Activated CD4-positive, CD25-positive, alpha-beta regulatory T cell treated with anti-CD3 and anti-CD28 coated beads, Interleukin-2, amount 50 U/mL, for 24 hours (primary cell): ENCODE measurements around the gene IRF7.

Experiments used
- ATAC-seq, 2 donors: fragments of 150-1000 bp; cut with Tn5 transposase; one replicate each; pipeline ENCODE4 v1.10.0; 2021; ENCODE audit warnings: mild to moderate bottlenecking in 1 of 2, moderate library complexity in 1 of 2

IRF7 gene

DNA sequence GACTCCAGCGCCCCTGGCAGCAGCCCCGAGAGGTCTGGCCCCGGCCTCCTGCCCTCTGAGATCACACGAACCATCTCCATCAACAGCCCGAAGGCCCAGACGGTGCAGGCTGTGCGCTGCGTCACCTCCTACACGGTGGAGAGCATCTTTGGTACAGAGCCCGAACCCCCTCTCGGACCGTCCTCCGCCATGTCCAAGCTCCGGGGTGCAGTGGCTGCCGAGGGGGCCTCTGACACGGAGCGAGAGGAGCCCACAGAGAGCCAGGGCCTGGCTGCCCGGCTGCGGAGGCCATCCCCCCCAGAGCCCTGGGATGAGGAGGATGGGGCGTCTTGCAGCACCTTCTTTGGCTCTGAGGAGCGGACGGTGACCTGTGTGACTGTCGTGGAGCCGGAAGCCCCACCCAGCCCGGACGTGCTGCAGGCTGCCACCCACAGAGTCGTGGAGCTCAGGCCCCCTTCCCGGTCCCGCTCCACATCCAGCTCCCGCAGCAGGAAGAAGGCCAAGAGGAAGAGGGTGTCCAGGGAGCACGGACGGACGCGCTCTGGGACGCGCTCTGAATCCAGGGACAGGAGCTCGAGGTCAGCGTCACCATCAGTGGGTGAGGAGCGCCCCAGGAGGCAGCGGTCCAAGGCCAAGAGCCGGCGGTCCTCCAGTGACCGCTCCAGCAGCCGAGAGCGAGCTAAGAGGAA is 7.6 kb downstream of the IRF7 start:
- no peak for ATAC-seq

DNA sequence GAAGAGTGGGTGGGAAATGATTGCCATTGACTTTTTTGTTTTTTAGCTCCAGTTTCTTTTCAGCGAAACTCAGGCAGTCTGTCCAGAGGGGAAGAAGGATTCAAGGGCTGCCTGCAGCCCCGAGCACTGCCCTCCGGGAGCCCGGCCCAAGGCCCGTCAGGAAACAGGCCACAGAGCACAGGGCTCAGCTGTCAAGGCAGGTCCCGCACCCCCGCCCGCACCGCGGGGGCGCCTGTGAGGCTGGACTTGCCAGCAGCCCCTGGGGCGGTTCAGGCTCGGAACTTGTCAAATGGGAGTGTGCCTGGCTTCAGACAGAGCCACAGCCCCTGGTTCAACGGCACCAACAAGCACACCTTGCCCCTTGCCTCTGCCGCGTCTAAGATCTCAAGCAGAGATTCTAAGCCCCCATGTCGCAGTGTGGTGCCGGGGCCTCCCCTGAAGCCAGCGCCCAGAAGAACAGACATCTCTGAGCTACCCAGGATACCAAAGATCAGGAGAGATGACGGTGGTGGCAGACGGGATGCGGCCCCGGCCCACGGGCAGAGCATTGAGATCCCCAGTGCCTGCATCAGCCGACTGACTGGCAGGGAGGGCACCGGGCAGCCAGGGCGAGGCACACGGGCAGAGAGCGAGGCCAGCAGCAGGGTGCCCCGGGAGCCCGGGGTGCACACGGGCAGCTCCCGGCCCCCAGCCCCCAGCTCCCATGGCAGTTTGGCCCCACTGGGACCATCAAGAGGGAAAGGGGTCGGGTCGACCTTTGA is 8.6 kb downstream of the IRF7 start:
- ATAC-seq, result no peak

DNA sequence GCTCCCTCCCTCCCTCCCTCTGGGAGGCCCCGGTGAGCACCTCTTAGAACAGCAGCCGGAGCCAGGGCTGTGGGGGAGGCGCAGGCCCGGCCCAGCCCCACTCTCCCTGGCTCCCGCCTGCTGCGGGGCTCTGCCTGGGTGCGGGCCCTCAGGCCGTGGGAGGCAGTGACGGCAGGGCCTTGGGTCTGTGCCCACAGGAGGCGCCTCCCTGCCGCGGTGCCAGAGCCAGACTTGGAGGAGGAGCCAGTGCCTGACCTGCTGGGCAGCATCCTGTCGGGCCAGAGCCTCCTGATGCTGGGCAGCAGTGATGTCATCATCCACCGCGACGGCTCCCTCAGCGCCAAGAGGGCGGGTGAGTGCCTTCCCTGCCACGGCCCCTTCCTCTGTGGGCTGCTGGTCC is 9.5 kb downstream of the IRF7 start:
- no peak for ATAC-seq

DNA sequence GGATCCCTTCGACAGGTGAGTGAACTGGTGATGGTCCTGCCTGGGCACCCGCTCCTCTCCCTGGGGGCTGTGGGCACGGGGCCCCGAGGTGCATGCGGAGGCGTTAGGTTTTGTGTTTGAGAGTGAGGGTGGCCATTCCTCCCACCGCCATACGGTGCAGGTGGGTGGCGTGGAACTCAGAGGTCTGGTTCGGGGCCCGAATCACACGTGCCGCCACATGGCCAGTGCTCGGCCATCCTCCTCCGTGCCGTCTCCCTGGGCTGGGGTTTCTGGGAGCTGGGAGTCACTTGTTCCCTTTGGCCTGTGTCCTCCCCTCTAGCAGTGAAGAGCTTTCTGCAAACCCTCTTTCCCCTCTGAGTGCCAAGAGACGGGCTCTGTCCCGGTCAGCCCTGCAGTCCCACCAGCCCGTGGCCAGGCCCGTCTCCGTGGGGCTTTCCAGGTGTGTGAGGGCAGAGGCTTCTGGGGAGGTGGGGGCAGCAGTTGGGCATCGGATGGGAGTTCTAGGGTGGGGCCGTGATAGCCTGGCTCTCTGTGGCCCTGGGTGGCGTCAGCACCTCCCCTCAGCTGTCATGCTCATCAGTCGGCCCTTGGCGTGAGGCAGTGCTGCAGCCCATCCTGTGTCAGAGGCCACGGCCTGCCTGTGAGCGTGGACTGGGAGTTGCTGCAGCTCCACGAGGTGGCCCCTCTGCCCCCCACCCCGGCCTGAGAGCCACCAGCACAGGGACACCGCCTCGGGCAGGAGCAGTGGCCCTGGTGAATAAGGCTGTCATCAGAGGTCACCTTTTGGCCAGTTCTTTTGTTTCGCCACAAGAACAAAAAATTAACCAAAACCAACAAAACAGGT is 10.2 kb downstream of the IRF7 start:
- no peak for ATAC-seq

DNA sequence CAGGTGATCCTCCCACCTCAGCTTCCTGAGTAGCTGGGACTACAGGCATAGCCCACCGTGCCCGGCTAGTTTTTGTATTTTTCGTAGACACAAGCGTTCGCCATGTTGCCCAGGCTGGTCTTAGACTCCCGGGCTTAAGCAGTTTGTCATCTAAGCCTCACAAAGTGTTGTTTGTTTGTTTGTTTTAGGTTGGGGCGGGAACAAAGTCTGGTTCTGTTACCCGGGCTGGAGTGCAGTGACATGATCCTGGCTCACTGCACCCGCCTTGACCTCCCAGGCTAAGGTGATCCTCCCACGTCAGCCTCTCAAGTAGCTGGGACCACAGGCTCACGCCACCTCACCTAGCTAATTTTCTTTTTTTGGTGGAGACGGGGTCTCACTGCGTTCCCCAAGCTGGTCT is 12.6 kb downstream of the IRF7 start:
- ATAC-seq, result no peak

DNA sequence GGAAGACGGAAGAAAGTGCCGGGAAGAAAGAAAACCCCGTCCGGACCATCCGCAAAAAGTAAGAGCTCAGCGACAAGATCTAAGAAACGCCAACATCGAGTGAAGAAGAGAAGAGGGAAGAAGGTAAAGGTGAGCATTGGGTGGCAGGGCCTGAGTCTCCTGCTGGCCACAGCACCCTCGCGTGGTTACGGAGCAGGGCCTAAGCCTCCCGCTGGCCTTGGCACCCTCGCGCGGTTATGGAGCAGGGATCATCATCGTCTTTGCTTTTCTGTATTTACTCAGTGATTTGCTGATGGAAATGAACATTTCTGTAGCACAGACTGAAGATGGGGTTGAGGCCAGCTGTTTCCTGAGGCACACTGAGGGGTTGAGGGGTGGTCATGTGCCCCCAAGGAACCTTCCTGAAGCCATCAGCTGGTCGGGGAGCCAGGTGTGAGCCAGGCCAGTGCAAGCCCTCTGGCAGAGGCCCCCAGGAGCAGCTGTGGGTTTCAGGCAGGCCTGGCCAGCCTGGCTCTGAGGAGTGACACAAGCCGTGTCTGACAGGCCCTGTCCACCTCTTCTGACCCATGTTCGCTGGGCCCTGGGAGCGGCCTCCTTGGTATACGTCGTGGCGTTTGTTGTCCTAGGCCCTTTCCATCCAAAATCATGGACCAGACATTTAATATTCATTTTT is 14.0 kb downstream of the IRF7 start:
- ATAC-seq, result no peak

DNA sequence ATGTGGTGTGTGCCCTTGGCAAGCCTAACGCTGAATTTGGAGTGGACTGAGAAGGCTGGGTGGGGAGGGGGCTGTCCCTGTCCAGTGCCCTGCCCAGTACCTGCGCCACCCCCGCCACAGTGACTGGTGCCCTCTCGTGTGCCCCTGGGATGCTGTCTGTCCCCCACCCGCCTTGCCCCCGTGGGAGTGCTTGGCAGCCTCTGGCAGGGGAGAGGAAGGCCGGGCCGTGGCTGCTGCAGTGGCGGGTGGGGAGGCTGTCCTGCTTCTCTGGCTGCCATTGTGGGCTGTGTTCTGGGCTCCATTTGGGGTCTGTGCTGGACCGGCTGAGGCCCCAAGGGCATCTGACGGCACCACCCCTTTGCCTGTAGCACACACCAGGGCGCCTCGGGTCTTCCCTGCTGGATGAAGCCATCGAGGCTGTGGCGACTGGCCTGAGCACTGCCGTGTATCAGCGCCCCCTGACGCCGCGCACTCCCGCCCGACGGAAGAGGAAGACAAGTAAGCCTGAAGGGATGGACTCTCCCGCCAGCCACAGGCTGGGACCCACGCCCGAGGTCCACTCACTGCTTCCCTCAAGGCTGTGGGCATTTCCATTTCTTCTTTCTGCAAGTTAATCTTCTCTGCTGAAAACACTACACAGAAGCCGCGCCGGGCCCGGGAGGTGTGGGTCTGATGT is 17.6 kb downstream of the IRF7 start:
- no peak for ATAC-seq

DNA sequence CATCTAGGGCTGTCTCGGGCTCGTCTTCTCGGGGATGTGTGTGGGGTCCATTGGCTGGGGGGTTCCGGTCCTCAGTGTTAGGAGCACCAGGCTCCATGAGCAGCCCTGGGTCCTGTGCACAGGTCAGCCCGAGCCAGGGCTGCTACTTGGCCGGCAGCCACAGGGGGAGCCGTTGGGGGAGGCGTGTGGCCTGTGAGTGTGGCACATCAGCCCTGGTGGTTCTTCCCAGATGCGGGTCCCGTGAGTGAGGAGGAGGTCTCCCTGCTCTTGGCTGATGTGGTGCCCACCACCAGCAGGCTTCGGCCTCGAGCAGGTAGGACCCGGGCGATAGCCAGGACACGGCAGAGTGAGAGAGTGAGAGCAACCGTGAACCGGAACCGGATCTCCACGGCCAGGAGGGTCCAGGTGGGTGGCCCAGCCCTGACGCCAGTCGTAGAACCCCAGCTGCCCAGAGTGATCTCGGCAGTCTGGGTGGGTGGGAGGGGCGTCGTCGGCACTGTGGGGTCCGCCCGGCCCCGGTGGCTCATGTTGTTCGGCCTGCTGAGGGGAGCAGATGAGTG is 18.5 kb downstream of the IRF7 start:
- ATAC-seq, result no peak

DNA sequence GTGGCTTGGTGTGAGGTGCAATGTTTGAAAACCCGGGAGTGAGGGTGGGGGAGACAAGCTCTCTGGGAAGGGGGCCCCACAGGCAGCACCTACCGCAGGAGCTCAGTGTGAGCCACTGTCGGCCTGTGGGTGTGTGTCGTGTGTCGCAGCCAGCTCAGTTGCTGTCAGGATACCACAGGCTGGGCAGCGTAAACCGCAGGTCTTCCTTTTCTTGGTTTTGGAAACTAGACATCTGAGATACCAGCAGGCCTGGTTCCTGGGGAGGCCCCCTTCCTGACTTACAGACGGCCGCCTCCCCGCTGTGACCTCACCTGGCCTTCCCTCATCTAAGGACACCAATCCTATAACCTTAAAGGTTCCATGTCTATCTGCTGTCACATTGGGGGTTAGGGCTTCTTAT is 19.4 kb downstream of the IRF7 start:
- no peak for ATAC-seq

DNA sequence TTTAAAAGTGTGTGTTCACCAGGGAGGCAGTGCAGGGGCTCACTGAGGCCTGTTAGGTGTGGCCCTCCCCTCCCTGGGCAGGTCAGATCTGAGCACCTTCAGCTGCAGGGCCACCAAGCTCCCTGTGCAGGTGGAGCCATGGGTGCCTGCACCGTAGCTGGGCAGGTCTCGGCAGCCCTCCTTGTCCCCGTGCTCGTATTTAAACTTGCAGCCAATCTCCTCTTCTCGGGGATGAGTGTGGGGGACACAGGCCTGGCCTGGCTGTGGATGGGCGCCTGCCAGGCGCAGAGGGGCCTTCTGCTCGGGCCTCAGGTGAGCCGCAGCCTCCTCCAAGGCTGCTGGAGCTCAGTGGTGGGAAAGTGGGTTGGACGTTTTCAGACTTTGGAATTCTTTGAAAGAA is 20.4 kb downstream of the IRF7 start:
- no peak for ATAC-seq

DNA sequence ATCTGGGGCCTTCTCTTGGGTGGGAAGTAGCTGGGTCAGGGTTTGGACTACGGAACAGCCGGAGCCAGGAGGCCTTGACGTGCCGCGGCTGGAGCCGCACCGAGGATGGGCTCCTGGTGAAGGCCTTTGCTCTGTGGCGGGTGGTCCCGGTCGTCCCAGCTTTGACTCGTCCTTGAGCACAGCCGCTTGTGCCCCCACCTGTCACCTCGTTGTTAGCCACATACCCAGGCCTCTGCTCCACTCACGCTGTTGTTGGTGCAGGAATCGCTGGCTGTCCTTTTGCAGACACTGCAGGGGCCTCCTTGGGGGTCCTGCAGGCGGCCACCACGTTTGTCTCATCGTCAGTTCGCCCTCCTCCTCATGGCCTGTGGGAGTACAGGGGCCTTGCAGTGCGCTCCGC is 22.4 kb downstream of the IRF7 start:
- no peak for ATAC-seq

DNA sequence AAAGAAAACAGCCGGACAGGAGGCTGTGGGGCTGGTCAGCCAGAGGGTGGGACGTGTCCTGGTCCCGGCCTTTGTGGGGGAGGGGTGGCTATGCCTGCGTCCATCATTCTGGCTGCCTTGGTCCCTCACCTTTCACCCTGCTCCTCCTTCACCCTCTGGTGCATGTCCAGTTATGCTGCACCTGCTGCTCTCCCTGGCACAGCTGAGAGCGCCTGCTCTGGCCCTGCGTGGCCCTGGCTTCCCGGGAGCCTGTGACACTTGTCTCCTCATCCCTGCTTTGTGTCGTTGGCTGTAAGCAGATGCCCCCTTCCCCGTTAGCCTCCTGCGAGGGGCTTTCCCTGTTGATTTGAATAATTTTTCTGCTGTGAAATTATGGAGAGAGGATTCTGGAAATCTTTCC is 22.8 kb downstream of the IRF7 start:
- no peak for ATAC-seq

DNA sequence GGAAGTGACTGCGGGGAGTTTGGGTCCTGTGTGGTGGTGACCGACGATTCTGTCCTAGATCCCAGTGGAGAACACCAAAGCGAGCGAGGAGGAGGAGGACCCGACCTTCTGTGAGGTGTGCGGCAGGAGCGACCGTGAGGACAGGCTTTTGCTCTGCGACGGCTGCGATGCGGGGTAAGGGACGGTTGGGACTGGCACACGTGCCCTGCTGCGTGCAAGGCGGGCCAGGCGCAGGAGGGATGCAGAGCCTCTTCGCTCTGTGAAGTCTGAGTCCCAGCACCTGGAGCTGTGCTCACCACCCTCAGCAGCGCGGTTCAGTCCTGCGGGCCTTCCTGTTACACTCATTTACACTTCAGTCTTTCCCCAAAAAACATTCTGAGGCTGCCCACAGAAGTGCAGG is 23.2 kb downstream of the IRF7 start:
- ATAC-seq, result no peak

DNA sequence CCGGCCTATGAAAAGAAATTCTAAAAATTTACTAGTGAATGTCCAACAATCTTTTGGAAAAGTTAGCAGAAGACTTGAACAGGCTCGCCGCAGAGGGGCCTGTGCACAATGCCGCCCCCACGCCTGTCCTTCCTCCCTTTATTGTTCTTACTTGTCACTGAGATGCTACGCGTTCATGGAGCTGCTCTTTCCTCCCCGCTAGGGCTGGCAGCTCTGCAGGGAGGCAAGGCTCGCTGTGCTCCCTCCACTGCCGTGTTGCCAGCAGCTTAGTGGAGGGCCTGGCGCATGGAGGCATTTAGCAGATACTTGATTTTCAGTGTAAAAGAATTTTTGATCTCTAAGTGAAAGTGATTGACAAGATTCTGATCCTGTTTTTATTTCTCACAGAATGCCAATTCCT is 24.8 kb downstream of the IRF7 start:
- ATAC-seq, result no peak

DNA sequence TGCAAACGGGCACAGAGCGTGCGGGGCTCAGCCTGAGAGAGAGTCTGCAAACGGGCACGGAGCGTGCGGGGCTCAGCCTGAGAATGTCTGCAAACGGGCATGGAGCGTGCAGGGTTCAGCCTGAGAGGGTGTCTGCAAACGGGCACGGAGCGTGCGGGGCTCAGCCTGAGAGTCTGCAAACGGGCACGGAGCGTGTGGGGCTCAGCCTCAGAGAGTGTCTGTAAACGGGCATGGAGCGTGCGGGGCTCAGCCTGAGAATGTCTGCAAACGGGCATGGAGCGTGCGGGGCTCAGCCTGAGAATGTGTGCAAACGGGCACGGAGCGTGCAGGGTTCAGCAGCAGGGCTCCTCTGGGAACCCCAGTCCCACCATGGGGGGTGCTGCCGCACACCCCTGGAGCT is 26.0 kb downstream of the IRF7 start:
- ATAC-seq, result no peak

DNA sequence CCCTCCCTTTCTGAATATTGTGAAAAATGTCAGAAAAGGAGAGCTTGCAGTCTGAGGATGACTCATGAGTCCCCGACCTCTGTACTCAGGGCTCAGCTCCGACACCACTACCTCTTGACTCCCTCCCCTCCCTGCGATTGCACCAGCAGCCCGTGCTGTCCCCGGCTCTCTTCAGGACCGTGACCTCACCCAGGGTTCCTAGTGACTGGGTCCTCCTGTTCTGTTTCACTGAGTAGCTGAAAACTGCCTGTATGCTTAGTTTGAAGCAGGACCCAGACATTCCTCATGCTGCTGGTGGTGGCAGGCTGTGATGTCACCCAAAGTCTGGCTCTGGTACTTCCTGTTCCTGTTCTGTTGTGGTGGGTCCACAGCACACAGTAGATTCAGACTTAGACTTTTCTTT is 27.8 kb downstream of the IRF7 start:
- peak; percentile 99 for ATAC-seq

DNA sequence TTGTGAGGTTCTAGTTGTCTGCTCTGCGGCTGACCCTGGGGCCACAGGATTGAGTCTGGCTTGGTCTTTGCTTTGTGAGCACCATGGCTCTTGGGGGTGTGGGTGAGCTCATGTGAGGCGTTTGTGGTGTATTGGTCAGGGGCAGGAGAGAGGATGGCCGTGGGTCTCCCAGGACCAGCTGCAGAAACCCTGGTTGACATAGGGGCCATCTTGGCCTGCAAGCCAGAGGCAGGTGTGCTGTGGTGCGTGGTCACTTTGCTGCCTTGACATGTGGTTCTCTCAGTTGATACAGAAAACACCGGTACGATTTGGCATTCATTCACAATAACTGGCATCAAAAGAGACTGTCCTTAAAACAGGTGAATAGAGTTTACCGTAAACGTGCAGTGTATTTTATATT is 28.2 kb downstream of the IRF7 start:
- peak; percentile 1 to 6 for ATAC-seq

DNA sequence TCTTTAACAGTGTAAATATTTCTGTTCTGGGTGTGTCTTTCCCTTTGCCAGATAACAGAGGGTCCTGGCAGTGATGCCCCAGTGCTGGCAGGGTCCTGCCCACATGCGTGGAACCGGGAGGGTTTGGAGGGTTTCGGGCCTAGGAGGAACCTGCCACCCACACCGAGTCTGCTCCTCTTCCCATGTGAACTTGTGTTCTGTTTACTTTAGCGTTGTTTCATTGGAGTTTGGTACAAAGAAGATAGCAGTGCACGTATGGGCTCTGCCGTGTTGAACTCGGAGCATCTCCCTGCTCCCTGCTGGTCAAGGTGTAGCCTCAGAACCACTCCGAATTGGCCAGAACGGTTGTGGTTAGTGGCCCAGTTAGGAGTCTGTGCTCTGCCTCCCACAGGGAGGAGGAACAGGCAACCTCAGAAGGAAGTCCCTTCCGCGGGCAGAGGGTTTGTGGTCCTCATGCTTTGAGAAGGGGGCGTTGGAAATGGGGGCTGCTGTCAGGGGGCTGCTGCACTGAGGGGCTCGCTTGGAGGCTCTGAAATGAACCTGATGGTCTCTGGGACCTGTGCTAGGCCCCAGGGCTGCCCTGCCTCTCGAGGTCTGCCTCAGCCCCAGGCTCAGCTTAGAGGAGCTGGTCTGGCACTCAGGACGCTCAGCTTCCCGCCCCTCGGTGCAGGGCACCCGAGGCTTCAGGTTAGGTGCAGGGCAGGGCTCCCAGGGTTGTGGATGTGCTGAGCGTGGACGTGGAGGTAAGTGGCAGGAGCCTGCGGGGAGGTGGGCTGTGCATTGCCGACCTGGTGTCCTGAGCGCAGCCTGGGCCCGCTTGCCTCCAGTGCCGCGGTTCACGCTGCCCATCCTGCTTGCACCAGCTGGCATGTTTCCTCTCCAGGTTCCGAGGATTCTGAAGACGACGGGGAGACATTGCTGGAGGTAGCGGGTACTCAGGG is 29.1 kb downstream of the IRF7 start:
- ATAC-seq, result no peak

DNA sequence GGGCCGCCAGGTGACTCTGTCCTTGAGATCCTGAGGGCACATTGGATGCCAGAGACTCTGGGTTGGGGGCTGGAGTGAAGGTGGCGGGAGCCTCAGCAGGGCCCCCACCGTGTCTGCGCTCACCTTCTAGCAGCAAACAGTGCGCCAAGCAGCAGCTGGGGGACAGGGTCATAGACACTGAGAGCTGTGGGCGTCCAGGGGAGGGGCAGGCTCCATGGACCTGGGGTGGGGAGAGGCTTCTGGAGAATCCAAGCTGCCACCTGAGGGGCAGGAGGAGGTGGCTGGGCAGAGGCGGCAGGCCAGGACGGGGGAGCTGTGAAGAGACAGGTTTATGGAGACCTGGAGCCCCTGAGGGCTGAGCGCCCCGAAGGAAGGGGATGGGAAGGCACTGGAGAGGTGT is 31.5 kb downstream of the IRF7 start:
- no peak for ATAC-seq

DNA sequence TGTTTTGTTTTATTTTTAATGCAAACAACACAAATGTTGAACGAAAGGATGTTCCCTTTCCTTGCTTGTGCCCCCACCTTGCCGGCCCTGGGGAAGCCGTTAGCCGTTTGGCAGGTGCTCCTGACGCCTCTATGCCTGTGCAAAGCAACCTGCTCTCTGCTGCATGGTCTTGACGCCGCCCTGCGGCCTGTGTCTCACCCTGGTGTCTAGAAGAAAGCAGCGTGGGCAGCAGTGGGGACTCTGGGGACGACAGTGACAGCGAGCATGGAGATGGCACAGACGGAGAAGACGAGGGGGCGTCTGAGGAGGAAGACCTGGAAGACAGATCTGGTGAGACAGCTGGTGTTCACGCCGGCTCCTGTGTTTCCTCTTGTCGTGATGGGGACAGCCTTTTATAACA is 34.0 kb downstream of the IRF7 start:
- ATAC-seq, result no peak

DNA sequence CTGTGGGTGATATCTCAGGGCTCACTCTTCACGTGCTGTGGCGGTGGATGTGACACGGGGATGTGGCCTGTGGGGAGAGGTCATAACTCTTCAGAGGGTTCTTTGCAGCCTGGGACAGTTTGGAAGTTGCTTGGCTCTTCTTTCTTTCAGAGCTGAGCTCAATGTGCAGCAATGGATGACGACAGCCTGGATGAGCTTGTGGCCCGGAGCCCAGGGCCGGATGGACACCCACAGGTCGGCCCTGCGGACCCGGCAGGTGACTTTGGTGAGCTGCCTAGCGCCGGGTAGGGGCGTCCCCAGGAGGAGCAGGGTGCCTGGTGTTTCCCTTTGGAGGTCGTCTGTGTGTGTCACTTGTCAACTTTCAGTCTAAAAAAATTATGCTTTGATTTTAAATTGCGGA is 34.4 kb downstream of the IRF7 start:
- no peak for ATAC-seq
